Measurements from ENCODE around the gene DBF4. TPM values are rescaled to one million over a fixed set of nuclear protein-coding genes. Genes with fewer than 3 reads are reported as not detected.

DBF4 gene
- total and polyA plus RNA-seq, 2 donors (not counting 1 experiment from before 2014, with no cell fraction given) = 7.8 to 21.0 TPM

GRCh38 chr7:87852306-87852705, 24.0 kb upstream of the DBF4 start:
- H4K20me1 ChIP-seq (ENCODE audit: control insufficient read depth, insufficient read depth, low read length, poor library complexity, severe bottlenecking) = no peaks in the 10 kb centered on the region
- ChIA-PET CTCF (no interaction called here), POLR2A (no interaction called here)
- Mint-ChIP-seq H3K4me1 (peaks cover 16% of the 10 kb centered on the region), H3K9me3 (ENCODE audit: insufficient read depth) (no peaks in the 10 kb centered on the region), H3K27ac (no peak overlapping the region), H3K27me3 (no peaks in the 10 kb centered on the region), H3K4me3 (peak overlapping the region; percentile 26)
- H3K4me3 ChIP-seq (ENCODE audit: control extremely low read depth in 1 of 5, extremely low read depth in 1 of 5, insufficient read depth in 1 of 5, low read depth in 2 of 5, low read length in 4 of 5) = no peak overlapping the region
- H3K27me3 ChIP-seq (replicated peaks in 1 of 4; ENCODE audit: control extremely low read depth in 1 of 4, control insufficient read depth in 3 of 4, insufficient read depth in 4 of 4, low read length in 3 of 4) = no peaks in the 10 kb centered on the region
- peaks cover 6 to 9% of the 10 kb centered on the region in 2 donors for H3K4me1 ChIP-seq (ENCODE audit: control insufficient read depth in 2 of 2, insufficient read depth in 2 of 2, low read length in 2 of 2)
- H3K27ac ChIP-seq (ENCODE audit: low read length in 2 of 2) = no peak overlapping the region
- WGBS (ENCODE audit: insufficient coverage) = no CpG with 5 or more reads among the region's 6 CpGs
- TF ChIP-seq CTCF (IDR thresholded peaks at IDR 0.05) (no peak), EZH2 (IDR thresholded peaks at IDR 0.05; ENCODE audit: borderline replicate concordance, insufficient read depth, low read depth, low read length, poor library complexity, severe bottlenecking) (no peak)
- H3K79me2 ChIP-seq (ENCODE audit: control insufficient read depth, insufficient read depth, low read length) = no peaks in the 10 kb centered on the region
- H2AFZ ChIP-seq (ENCODE audit: insufficient read depth, low read depth, low read length, poor library complexity, severe bottlenecking) = no peak overlapping the region
- H3K9me3 ChIP-seq (ENCODE audit: control extremely low read depth in 1 of 3, control insufficient read depth in 2 of 3, insufficient read depth in 1 of 3, low read length in 2 of 3) = no peaks in the 10 kb centered on the region
- peaks cover 9 to 14% of the 10 kb centered on the region in 2 experiments for H3K36me3 ChIP-seq (replicated peaks in 1 of 2; ENCODE audit: control extremely low read depth in 1 of 2, control insufficient read depth in 1 of 2, extremely low read depth in 1 of 2, insufficient read depth in 2 of 2, low read length in 1 of 2)
- no peak for DNase-seq
- no peak overlapping the region for H3K4me2 ChIP-seq (replicated peaks; ENCODE audit: low read depth, low read length, poor library complexity, severe bottlenecking)
- ATAC-seq (ENCODE audit: low read depth) = no peak
- intact Hi-C loops (cut with micrococcal nuclease) = no loop called here
- no peak overlapping the region for H3K9ac ChIP-seq (ENCODE audit: low read length)

GRCh38 chr7:87853237-87853864, 22.9 kb upstream of the DBF4 start:
- no peaks in the 10 kb centered on the region for H4K20me1 ChIP-seq (ENCODE audit: control insufficient read depth, insufficient read depth, low read length, poor library complexity, severe bottlenecking)
- H2AFZ ChIP-seq (ENCODE audit: insufficient read depth, low read depth, low read length, poor library complexity, severe bottlenecking) = no peak overlapping the region
- TF ChIP-seq CTCF (IDR thresholded peaks at IDR 0.05) (no peak), EZH2 (IDR thresholded peaks at IDR 0.05; ENCODE audit: borderline replicate concordance, insufficient read depth, low read depth, low read length, poor library complexity, severe bottlenecking) (no peak)
- POLR2A ChIA-PET = no interaction called here
- H3K4me1 ChIP-seq (ENCODE audit: control insufficient read depth in 2 of 2, insufficient read depth in 2 of 2, low read length in 2 of 2) = peaks cover 6 to 9% of the 10 kb centered on the region in 2 donors
- intact Hi-C loops (cut with micrococcal nuclease) = no loop called here
- H3K9me3 Mint-ChIP-seq (ENCODE audit: insufficient read depth) = peaks cover 2% of the 10 kb centered on the region
- no peaks in the 10 kb centered on the region for H3K27me3 Mint-ChIP-seq
- H3K9me3 ChIP-seq (ENCODE audit: control extremely low read depth in 1 of 3, control insufficient read depth in 2 of 3, insufficient read depth in 1 of 3, low read length in 2 of 3) = no peaks in the 10 kb centered on the region
- H3K4me3 ChIP-seq (ENCODE audit: control extremely low read depth in 1 of 5, extremely low read depth in 1 of 5, insufficient read depth in 1 of 5, low read depth in 2 of 5, low read length in 4 of 5) = no peak overlapping the region
- H3K36me3 ChIP-seq (replicated peaks in 1 of 2; ENCODE audit: control extremely low read depth in 1 of 2, control insufficient read depth in 1 of 2, extremely low read depth in 1 of 2, insufficient read depth in 2 of 2, low read length in 1 of 2) = peaks cover 11 to 25% of the 10 kb centered on the region in 2 experiments
- H3K79me2 ChIP-seq (ENCODE audit: control insufficient read depth, insufficient read depth, low read length) = no peaks in the 10 kb centered on the region
- H3K27ac Mint-ChIP-seq = no peak overlapping the region
- no peak overlapping the region for H3K4me2 ChIP-seq (replicated peaks; ENCODE audit: low read depth, low read length, poor library complexity, severe bottlenecking)
- no CpG with 5 or more reads among the region's 1 CpG for WGBS (ENCODE audit: insufficient coverage)
- H3K4me1 Mint-ChIP-seq = peaks cover 16% of the 10 kb centered on the region
- H3K27me3 ChIP-seq (replicated peaks in 1 of 4; ENCODE audit: control extremely low read depth in 1 of 4, control insufficient read depth in 3 of 4, insufficient read depth in 4 of 4, low read length in 3 of 4) = no peaks in the 10 kb centered on the region
- CTCF ChIA-PET = no interaction called here
- H3K27ac ChIP-seq (ENCODE audit: low read length in 2 of 2) = no peak overlapping the region
- no peak overlapping the region for H3K9ac ChIP-seq (ENCODE audit: low read length)
- no peak for ATAC-seq (ENCODE audit: low read depth)
- H3K4me3 Mint-ChIP-seq = peak overlapping the region; percentile 9
- DNase-seq = no peak
